IPS DF 6.9 (cell line): Measurements from ENCODE around the gene CDK17.
A peak's percentile ranks its signal among the peaks of the same experiment; 100 is the strongest.

Experiments used
- DNase-seq: peaks from one replicate; pipeline ENCODE4 v3.0.0-alpha.2; 2013; ENCODE audit warnings: low read depth, low spot score
- H3K27ac ChIP-seq: one replicate; pipeline ENCODE4 v1.5.1; 2013; ENCODE audit warnings: low read length, control low read depth
- H3K27me3 ChIP-seq: 2 replicates; pipeline ENCODE4 v1.6.1; 2013; ENCODE audit warnings: mild to moderate bottlenecking, low read length; ENCODE audit not compliant: control insufficient read depth, insufficient read depth
- H3K36me3 ChIP-seq: 2 replicates; pipeline ENCODE4 v1.6.1; 2013; ENCODE audit warnings: low read length; ENCODE audit not compliant: control insufficient read depth, insufficient read depth
- H3K4me1 ChIP-seq: 2 replicates; pipeline ENCODE4 v1.6.1; 2013; ENCODE audit warnings: low read length; ENCODE audit not compliant: control insufficient read depth, insufficient read depth
- H3K4me3 ChIP-seq: 2 replicates; pipeline ENCODE4 v1.5.1; 2013; ENCODE audit warnings: mild to moderate bottlenecking, low read length
- H3K9me3 ChIP-seq: 2 replicates; pipeline ENCODE4 v1.6.1; 2013; ENCODE audit warnings: low read length, inconsistent platforms; ENCODE audit not compliant: control insufficient read depth, insufficient read depth
- WGBS: extraction: QIAGEN DNeasy Blood & Tissue Kit; methylation state at CpG from one replicate; pipeline ENCODE4 v1.1.7; 2013; ENCODE audit warnings: mixed read lengths, missing lambda C conversion rate; ENCODE audit not compliant: insufficient read length, insufficient coverage; 5-methylcytosine and 5-hydroxymethylcytosine counted together

CDK17 gene

DNA sequence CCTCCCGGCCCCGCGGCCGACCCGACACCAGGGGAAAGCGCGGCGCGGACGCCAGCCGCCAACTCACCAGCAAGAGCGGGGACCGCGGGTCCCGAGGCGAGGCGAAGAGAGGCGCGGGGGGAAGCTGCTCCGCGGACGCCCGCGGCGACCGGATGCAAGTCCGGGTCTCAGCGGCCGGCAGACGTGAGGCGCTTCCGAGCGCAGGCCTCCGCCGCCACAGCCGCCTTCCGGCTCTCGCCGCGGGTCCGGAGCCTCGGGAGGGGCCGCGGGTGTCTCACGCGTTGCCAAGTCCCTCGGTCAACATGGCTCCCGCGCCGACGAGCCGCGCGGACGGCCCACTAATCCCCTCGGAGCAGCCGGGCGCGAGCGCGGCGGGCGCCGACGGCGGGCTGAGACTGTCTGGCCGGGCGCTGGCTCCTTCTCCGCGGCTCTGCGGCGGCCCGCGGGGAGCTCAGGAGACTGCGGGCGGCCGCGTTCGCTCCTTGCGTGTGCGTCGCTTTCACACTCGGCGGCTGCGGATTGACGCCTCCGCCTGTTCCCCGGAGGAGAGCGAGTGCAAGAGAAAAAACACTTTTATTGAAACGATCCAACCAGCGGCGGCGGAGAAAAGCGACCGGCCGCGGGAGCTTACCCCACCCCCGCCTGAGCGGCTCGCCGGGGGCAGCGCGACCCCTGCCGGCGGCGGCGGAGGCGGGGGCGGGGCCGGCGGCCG lies at the start of gene CDK17:
Gene CDK17 (minus strand): TSS at position 521 of the 712 bp plus-strand sequence. CDS start 65,603 bp downstream, outside the sequence.
- Histone ChIP-seq H3K4me3 (peak within 1 kb of the TSS; percentile 93), H3K27me3 (no peaks in the 10 kb centered on the region), H3K9me3 (no peaks in the 10 kb centered on the region), H3K27ac (no peak within 1 kb of the TSS), H3K4me1 (peaks cover 2% of the 10 kb centered on the region; the same call in 1 of the 2 replicates), H3K36me3 (no peaks in the 10 kb centered on the region)
- WGBS: no CpG with 5 or more reads among the region's 112 CpGs
- no peak for DNase-seq

DNA sequence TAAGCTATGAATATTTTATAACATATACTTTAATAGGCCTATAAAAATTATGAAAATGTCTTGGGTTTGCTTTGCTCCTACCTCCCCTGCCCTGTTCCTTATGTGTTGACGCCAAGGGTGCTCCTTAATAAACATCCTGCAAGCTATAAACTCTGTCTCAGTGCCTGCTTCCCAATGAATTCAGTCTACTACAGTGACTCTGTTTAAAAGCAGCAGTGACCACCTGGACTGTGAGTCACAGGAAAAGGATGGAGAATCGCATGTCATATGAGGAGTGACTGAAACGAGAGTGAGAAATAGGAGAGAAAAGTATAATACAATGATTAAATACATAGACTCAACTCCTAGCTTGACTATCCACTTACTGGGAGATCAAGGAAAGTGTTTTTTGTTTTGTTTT lies 48.1 kb upstream of the CDK17 start:
- DNase-seq: no peak
- Histone ChIP-seq H3K27me3 (no peaks in the 10 kb centered on the region), H3K27ac (no peak overlapping the region), H3K4me3 (no peak overlapping the region), H3K4me1 (no peaks in the 10 kb centered on the region), H3K36me3 (no peaks in the 10 kb centered on the region), H3K9me3 (no peaks in the 10 kb centered on the region)
- no CpG with 5 or more reads among the region's 3 CpGs for WGBS

DNA sequence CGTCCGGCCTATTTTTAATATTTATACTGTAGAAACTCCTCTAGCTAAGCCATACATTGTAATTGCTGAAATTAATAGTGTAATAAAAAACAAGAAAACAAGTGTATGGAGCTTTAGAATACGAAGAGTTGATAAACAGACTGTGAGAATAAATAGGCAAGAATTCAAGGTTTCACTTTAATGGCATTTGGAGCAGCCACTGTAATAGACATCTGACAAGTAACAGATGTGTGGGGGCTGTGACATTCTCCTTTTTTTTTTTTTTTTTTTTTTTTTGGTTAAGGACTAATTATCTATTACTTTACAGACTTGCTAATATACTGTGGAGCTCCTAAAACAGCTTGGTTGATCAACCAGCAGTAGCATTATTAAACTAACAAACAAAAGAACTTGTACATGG lies 47.0 kb upstream of the CDK17 start:
- DNase-seq: no peak
- Histone ChIP-seq H3K27me3 (no peaks in the 10 kb centered on the region), H3K4me1 (no peaks in the 10 kb centered on the region), H3K27ac (no peak overlapping the region), H3K36me3 (no peaks in the 10 kb centered on the region), H3K9me3 (no peaks in the 10 kb centered on the region), H3K4me3 (no peak overlapping the region)
- WGBS: no CpG with 5 or more reads among the region's 3 CpGs

DNA sequence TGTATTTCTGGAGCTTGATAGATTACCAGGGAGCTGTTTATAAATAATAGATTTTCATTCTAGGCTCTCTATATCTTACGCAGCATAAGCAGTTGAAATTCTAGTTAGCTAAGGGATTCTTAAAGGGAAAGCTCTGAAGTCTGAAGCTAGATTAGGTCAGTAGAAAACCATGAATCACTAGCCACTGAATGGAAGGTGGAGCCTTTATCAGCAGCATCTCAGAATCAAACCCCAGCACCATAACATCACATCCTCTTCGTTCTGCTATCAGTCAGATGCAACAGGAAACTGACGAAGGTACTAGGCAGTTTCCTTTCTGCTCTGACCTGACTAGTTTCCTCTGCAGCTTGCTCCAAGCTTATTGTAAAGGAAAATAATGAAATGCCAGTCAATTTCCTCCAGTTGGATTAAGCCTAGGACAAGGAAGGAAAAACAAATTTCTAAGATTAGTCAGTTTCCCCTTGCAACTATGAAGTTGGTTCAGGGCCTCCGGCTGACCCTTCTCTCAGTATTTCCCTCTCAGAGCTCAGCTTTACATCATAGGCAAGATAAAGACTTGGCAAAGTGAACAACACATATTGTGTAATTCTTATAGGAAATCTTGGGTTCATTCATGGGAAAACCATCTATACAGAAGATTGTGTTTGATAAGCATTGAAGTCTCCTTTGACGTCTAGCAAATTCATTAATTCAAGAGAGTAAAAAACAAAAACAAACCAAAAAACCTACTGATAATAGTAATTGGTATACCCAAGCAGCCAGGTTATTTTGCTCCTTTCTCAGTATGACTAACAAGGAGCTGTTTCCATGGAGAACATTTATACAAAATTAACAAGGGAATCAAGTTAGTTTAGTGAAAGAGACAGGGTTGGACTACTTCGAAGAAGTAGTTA lies 45.7 kb upstream of the CDK17 start:
- no peak for DNase-seq
- no peaks in the 10 kb centered on the region for H3K36me3 ChIP-seq
- no peak overlapping the region for H3K4me3 ChIP-seq
- no CpG with 5 or more reads among the region's 6 CpGs for WGBS
- H3K27ac ChIP-seq: no peak overlapping the region
- no peaks in the 10 kb centered on the region for H3K9me3 ChIP-seq
- H3K4me1 ChIP-seq: no peaks in the 10 kb centered on the region
- H3K27me3 ChIP-seq: no peaks in the 10 kb centered on the region

DNA sequence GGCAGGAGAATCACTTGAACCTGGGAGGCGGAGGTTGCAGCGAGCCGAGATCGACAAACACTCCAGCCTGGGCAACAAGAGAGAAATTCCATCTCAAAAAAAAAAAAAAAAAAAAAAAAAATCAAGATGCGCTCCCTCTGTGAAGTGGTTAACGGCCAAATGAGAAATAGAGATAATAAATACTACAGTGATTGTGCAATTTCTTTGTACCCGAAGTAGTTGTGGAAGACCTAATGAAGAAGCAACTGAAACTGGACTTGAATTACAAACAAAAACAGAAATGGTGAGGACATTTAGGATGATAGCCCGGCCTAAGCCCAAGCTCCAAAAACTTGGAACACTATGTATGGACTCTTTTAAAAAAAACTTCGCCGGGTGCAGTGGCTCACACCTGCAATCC lies 44.2 kb upstream of the CDK17 start:
- no peaks in the 10 kb centered on the region for H3K36me3 ChIP-seq
- H3K27ac ChIP-seq: no peak overlapping the region
- no peaks in the 10 kb centered on the region for H3K4me1 ChIP-seq
- H3K9me3 ChIP-seq: no peaks in the 10 kb centered on the region
- no peaks in the 10 kb centered on the region for H3K27me3 ChIP-seq
- H3K4me3 ChIP-seq: no peak overlapping the region
- DNase-seq: no peak
- WGBS: no CpG with 5 or more reads among the region's 10 CpGs

DNA sequence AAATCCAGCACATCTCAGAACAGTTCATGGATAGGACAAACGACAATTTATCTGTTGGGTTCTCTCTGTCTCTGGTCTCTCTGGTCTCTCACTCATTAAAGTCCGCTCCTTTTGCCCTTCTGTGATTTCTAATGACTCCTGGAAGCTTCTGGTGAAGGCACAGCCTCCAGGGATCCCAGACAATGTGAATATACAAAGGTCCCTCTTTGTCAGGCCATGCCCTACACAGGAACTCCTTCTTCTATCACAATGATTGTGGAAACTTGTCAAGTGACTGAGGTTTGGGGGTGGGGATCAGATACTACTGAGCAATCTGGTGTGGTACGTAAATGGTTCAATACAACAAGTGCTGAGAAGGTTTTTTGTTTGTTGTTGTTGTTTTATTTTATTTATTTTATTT lies 42.7 kb upstream of the CDK17 start:
- no peaks in the 10 kb centered on the region for H3K4me1 ChIP-seq
- no peaks in the 10 kb centered on the region for H3K36me3 ChIP-seq
- no peaks in the 10 kb centered on the region for H3K9me3 ChIP-seq
- no peak overlapping the region for H3K27ac ChIP-seq
- no peaks in the 10 kb centered on the region for H3K27me3 ChIP-seq
- WGBS: 100% methylated on average over 1 of the region's 3 CpGs
- DNase-seq: no peak
- H3K4me3 ChIP-seq: no peak overlapping the region

DNA sequence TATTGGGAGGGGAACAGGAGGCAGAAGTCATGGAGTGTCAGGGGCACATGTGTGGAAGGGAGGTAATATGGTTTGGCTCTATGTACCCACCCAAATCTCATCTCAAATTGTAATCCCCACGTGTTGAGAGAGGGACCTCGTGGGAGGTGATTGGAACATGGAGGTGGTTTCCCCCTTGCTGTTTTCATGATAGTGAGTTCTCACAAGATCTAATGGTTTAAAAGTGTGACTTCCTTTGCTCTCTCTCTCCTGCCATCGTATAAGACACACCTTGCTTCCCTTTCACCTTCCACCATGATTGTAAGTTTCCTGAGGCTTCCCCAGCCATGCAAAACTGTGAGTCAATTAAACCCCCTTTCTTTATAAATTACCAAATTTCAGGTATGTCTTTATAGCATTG lies 41.6 kb upstream of the CDK17 start:
- H3K27ac ChIP-seq: no peak overlapping the region
- no peaks in the 10 kb centered on the region for H3K27me3 ChIP-seq
- H3K9me3 ChIP-seq: no peaks in the 10 kb centered on the region
- no CpG with 5 or more reads among the region's 3 CpGs for WGBS
- no peaks in the 10 kb centered on the region for H3K36me3 ChIP-seq
- H3K4me1 ChIP-seq: no peaks in the 10 kb centered on the region
- no peak for DNase-seq
- no peak overlapping the region for H3K4me3 ChIP-seq

GRCh38 chr12:96438330-96438729 lies 38.1 kb upstream of the CDK17 start:
- no peak for DNase-seq
- H3K4me3 ChIP-seq: no peak overlapping the region
- H3K27ac ChIP-seq: no peak overlapping the region
- WGBS: no CpG with 5 or more reads among the region's 3 CpGs
- no peaks in the 10 kb centered on the region for H3K4me1 ChIP-seq
- no peaks in the 10 kb centered on the region for H3K9me3 ChIP-seq
- H3K36me3 ChIP-seq: no peaks in the 10 kb centered on the region
- H3K27me3 ChIP-seq: no peaks in the 10 kb centered on the region

DNA sequence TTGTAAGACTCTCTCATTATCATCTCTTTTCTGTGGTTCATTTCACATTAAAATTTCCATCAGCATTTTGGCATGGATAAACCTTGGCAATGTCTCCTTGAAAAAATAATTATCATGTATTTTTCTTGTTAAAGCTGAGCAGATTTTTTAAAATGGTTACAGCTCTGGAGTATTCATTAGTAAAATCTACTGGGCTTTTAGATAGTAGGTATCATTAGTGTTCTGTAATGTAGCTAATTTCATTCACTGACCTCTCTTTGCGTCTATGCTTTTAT lies 36.9 kb upstream of the CDK17 start:
- Histone ChIP-seq H3K9me3 (no peaks in the 10 kb centered on the region), H3K4me3 (no peak overlapping the region), H3K27ac (no peak overlapping the region), H3K4me1 (no peaks in the 10 kb centered on the region), H3K36me3 (no peaks in the 10 kb centered on the region), H3K27me3 (no peaks in the 10 kb centered on the region)
- WGBS: no CpG with 5 or more reads among the region's 1 CpG
- DNase-seq: no peak

GRCh38 chr12:96436366-96437170 lies 36.3 kb upstream of the CDK17 start:
- Histone ChIP-seq H3K27ac (no peak overlapping the region), H3K4me1 (no peaks in the 10 kb centered on the region), H3K27me3 (no peaks in the 10 kb centered on the region), H3K4me3 (no peak overlapping the region), H3K9me3 (no peaks in the 10 kb centered on the region), H3K36me3 (no peaks in the 10 kb centered on the region)
- no peak for DNase-seq
- no CpG with 5 or more reads among the region's 8 CpGs for WGBS
